Epithelial cell of esophagus (primary cell): Measurements from ENCODE around the gene NELL2.
"Not testable (repeated sequence)": the region's sequence is repeated elsewhere in the genome, so short reads cannot be mapped to it uniquely, and the experiment has no call there.

ENCODE experiments used
- DNase-seq: peaks from one replicate; pipeline ENCODE4 v3.0.0; 2010; ENCODE audit warnings: low read depth
- H3K4me3 ChIP-seq: 2 replicates; pipeline ENCODE4 v1.5.1; 2011; ENCODE audit warnings: mild to moderate bottlenecking, low read length, control low read depth
- CTCF ChIP-seq: IDR thresholded peaks from 2 replicates; pipeline ENCODE4 v1.5.1; 2011; ENCODE audit warnings: low read depth, mild to moderate bottlenecking, low read length, control low read depth, inconsistent platforms; ENCODE audit not compliant: insufficient read depth; ENCODE audit errors: missing control alignments

NELL2 gene

GRCh38 chr12:44765796-44766195 is 110.3 kb downstream of the NELL2 start:
- no peak for DNase-seq
- H3K4me3 ChIP-seq = no peak overlapping the region
- TF ChIP-seq CTCF = no peak

- DNase-seq = no peak
- TF ChIP-seq CTCF = no peak
- no peak overlapping the region for H3K4me3 ChIP-seq
Observed at GRCh38 chr12:44763021-44763420, 113.1 kb downstream of the NELL2 start.

- no peak overlapping the region for H3K4me3 ChIP-seq
- DNase-seq = no peak
- no peak for TF ChIP-seq CTCF
Observed at GRCh38 chr12:44759289-44759688, 116.8 kb downstream of the NELL2 start.

- TF ChIP-seq CTCF = no peak
- H3K4me3 ChIP-seq = no peak overlapping the region
- DNase-seq = no peak
Observed at GRCh38 chr12:44750468-44750867, 125.6 kb downstream of the NELL2 start.

- DNase-seq = no peak
- H3K4me3 ChIP-seq = no peak overlapping the region
- no peak for TF ChIP-seq CTCF
Observed at GRCh38 chr12:44749566-44749965, 126.5 kb downstream of the NELL2 start.

GRCh38 chr12:44748950-44749468 is 127.1 kb downstream of the NELL2 start:
- no peak overlapping the region for H3K4me3 ChIP-seq
- DNase-seq = no peak
- TF ChIP-seq CTCF = no peak

GRCh38 chr12:44741292-44741980 is 134.7 kb downstream of the NELL2 start:
- DNase-seq, H3K4me3 ChIP-seq: not testable (repeated sequence)
